HAP-1 (cell line): ENCODE measurements around the gene DDI1.

Source experiments
- DNase-seq, 2 experiments: peaks; one replicate each; pipeline ENCODE4 v3.0.0-alpha.2; 2016 to 2020; ENCODE audit warnings: low spot score in 2 of 2
- H3K27me3 ChIP-seq: fragments of 250-450 bp; sonication (Bioruptor Pico); 2 replicates; pipeline ENCODE4 v1.5.1; 2020; ENCODE audit warnings: low read depth, mild to moderate bottlenecking, moderate library complexity
- H3K36me3 ChIP-seq: fragments of 250-450 bp; sonication (Bioruptor Pico); replicated peaks from 2 replicates; pipeline ENCODE4 v1.5.1; 2020; ENCODE audit warnings: mild to moderate bottlenecking
- H3K4me1 ChIP-seq: fragments of 250-450 bp; sonication (Bioruptor Pico); 2 replicates; pipeline ENCODE4 v1.5.1; 2020; ENCODE audit warnings: mild to moderate bottlenecking
- H3K4me3 ChIP-seq: fragments of 250-450 bp; sonication (Bioruptor Pico); 2 replicates; pipeline ENCODE4 v1.5.1; 2020; ENCODE audit warnings: mild to moderate bottlenecking, moderate library complexity
- H3K9me3 ChIP-seq: fragments of 250-450 bp; sonication (Bioruptor Pico); 2 replicates; pipeline ENCODE4 v1.5.1; 2020; ENCODE audit warnings: mild to moderate bottlenecking, moderate library complexity
- in situ Hi-C: fragments of 300-500 bp; cut with MboI; formaldehyde crosslinking; loops from 3 replicates; pipeline ENCODE4 v1.14.3; 2020; ENCODE audit warnings: low sequenced_read_pairs, inconsistent platforms, mixed read lengths

DDI1 gene

GRCh38 chr11:104075091-104075490 lies 38.7 kb downstream of the DDI1 start:
- no peaks in the 10 kb centered on the region for H3K9me3 ChIP-seq
- in situ Hi-C loops: no loop called here
- H3K4me3 ChIP-seq: no peak overlapping the region
- H3K27me3 ChIP-seq: no peaks in the 10 kb centered on the region
- DNase-seq: no peak
- no peaks in the 10 kb centered on the region for H3K4me1 ChIP-seq
- no peaks in the 10 kb centered on the region for H3K36me3 ChIP-seq

DNA sequence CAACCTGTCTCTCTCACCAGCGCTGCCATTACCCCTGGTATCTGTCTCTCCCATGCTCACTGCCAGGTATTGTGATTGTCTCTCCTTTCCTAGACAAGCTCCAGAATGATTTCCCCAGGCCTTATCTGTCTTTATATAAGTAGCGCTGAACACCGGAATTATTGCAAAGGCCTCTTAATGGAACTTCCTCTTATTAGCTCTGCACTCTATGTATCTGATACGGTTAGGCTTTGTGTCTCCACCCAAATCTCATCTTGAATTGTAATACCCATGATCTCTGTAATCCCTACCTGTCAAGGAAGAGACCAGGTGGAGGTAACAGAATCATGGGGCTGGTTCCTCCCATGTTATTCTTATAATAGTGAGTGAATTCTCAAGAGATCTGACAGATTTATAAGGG lies 39.3 kb downstream of the DDI1 start:
- Histone ChIP-seq H3K27me3 (no peaks in the 10 kb centered on the region), H3K4me1 (no peaks in the 10 kb centered on the region), H3K4me3 (no peak overlapping the region), H3K36me3 (no peaks in the 10 kb centered on the region), H3K9me3 (no peaks in the 10 kb centered on the region)
- DNase-seq: no peak
- in situ Hi-C loops: no loop called here

DNA sequence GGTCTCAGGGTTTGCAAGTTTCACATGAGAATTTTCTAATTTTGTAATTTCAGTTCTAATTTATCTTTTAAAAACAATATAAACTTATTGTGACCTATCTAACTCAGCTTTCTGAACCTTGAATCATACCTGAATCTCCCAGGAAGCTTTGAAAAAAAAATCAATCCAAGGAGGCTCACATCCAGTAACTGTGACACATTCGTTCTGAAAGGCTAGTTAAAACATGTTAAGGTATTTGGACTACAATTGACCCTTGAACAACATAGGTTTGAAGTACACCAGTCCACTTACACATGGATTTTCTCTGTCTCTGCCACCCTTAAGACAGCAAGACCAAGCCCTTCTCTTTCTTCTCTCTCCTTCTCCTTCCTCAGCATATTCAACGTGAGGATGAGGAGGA lies 40.0 kb downstream of the DDI1 start:
- no peaks in the 10 kb centered on the region for H3K9me3 ChIP-seq
- H3K4me3 ChIP-seq: no peak overlapping the region
- H3K4me1 ChIP-seq: no peaks in the 10 kb centered on the region
- no peaks in the 10 kb centered on the region for H3K36me3 ChIP-seq
- no peaks in the 10 kb centered on the region for H3K27me3 ChIP-seq
- DNase-seq: no peak
- in situ Hi-C loops: no loop called here

GRCh38 chr11:104078245-104078644 lies 41.8 kb downstream of the DDI1 start:
- in situ Hi-C loops: no loop called here
- Histone ChIP-seq H3K36me3 (no peaks in the 10 kb centered on the region), H3K4me3 (no peak overlapping the region), H3K4me1 (no peaks in the 10 kb centered on the region), H3K9me3 (no peaks in the 10 kb centered on the region), H3K27me3 (no peaks in the 10 kb centered on the region)
- DNase-seq: no peak

DNA sequence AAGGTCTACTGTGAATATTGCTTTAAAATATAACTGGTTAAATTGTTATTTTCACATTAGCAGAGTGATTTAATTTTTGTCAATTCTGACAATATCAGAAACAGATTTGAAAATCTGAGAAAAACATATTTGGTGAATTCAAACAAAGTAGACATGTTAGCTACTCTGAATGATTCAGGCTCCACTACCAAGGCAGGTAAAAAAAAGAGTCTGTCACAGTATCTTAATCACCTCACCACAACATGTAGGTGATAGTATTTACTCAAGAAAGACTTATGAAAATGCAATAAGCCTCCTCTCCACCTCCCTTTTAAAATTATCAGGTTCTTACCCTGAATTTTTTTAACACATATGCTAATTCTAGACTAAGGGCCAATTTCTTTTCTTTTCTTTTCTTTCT lies 42.6 kb downstream of the DDI1 start:
- Histone ChIP-seq H3K4me1 (no peaks in the 10 kb centered on the region), H3K9me3 (no peaks in the 10 kb centered on the region), H3K27me3 (no peaks in the 10 kb centered on the region), H3K4me3 (no peak overlapping the region), H3K36me3 (no peaks in the 10 kb centered on the region)
- in situ Hi-C loops: no loop called here
- no peak for DNase-seq

GRCh38 chr11:104086621-104087020 lies 50.2 kb downstream of the DDI1 start:
- DNase-seq: no peak
- Histone ChIP-seq H3K4me3 (no peak overlapping the region), H3K36me3 (no peaks in the 10 kb centered on the region), H3K4me1 (no peaks in the 10 kb centered on the region), H3K9me3 (no peaks in the 10 kb centered on the region), H3K27me3 (no peaks in the 10 kb centered on the region)
- in situ Hi-C loops: no loop called here
